Left ventricle myocardium superior (tissue), 1 donor: Measurements from ENCODE around the gene GNAT1. TPM values are rescaled to one million over a fixed set of nuclear protein-coding genes. Genes with fewer than 3 reads are reported as not detected.
"Not testable (repeated sequence)": the region's sequence is repeated elsewhere in the genome, so short reads cannot be mapped to it uniquely, and the experiment has no call there.

Source experiments
- ATAC-seq: fragments of 200-7000 bp; cut with Tn5 transposase; one replicate; pipeline ENCODE4 v1.9.1; 2020; ENCODE audit warnings: mild to moderate bottlenecking, moderate library complexity
- DNase-seq: peaks from one replicate; pipeline ENCODE4 v3.0.0-alpha.2; 2020
- intact Hi-C: fragments of 100-400 bp; cut with micrococcal nuclease; formaldehyde crosslinking; loops from one replicate; pipeline ENCODE4 v1.11.0; 2022
- total RNA-seq: library from RNA; stranded (reverse); fragmentation: NEBNext Ultra II Directional; extraction: Animal tissue kit (Norgen Biotek cat#: 25700); gene quantifications from one replicate; pipeline ENCODE4 v1.2.1, GENCODE V29; 2021
- donor health status: DM: no; HTN: yes; CAD: no; lungs with severe emphysema.

Gene GNAT1
- total RNA-seq, 1 donor from 2014 or later, result not detected

- intact Hi-C loops, result no loop called here
- ATAC-seq (no peak), DNase-seq (no peak)
Measured at GRCh38 chr3:50210510-50211367, 19.3 kb downstream of the GNAT1 start.

- ATAC-seq, intact Hi-C loops, DNase-seq: not testable (repeated sequence)
Measured at GRCh38 chr3:50211368-50211717, 19.9 kb downstream of the GNAT1 start.

- ATAC-seq (no peak), DNase-seq (no peak)
Measured at GRCh38 chr3:50211930-50212329, 20.5 kb downstream of the GNAT1 start.

GRCh38 chr3:50212502-50212901 lies 21.1 kb downstream of the GNAT1 start:
- intact Hi-C loops, result no loop called here
- ATAC-seq, result no peak
- DNase-seq, result no peak

More at GRCh38 chr3:50211930-50212329, 20.5 kb downstream of the GNAT1 start:
- intact Hi-C loops, result no loop called here

- intact Hi-C loops, result no loop called here
- ATAC-seq, result no peak
- no peak for DNase-seq
Measured at GRCh38 chr3:50212971-50213370, 21.6 kb downstream of the GNAT1 start.

- ATAC-seq, result no peak
- intact Hi-C loops, result no loop called here
- no peak for DNase-seq
Measured at GRCh38 chr3:50213373-50213772, 22.0 kb downstream of the GNAT1 start.

GRCh38 chr3:50214824-50215223 lies 23.4 kb downstream of the GNAT1 start:
- ATAC-seq (no peak), DNase-seq (no peak)
- intact Hi-C loops, result no loop called here

GRCh38 chr3:50215529-50215928 lies 24.1 kb downstream of the GNAT1 start:
- ATAC-seq, result no peak
- intact Hi-C loops, result no loop called here
- no peak for DNase-seq

GRCh38 chr3:50217681-50218080 lies 26.3 kb downstream of the GNAT1 start:
- DNase-seq (no peak), ATAC-seq (no peak)
- intact Hi-C loops, result no loop called here

- intact Hi-C loops, result no loop called here
- ATAC-seq (no peak), DNase-seq (no peak)
Measured at GRCh38 chr3:50218448-50218847, 27.0 kb downstream of the GNAT1 start.

GRCh38 chr3:50219285-50219684 lies 27.9 kb downstream of the GNAT1 start:
- intact Hi-C loops, result no loop called here
- ATAC-seq, result no peak
- no peak for DNase-seq

GRCh38 chr3:50220109-50220508 lies 28.7 kb downstream of the GNAT1 start:
- no peak for DNase-seq
- ATAC-seq, result peak; percentile 57

GRCh38 chr3:50221051-50221410 lies 29.6 kb downstream of the GNAT1 start:
- intact Hi-C loops, result no loop called here
- no peak for ATAC-seq
- no peak for DNase-seq

More at GRCh38 chr3:50220109-50220508, 28.7 kb downstream of the GNAT1 start:
- intact Hi-C loops, result no loop called here

- intact Hi-C loops, result no loop called here
- DNase-seq (no peak), ATAC-seq (no peak)
Measured at GRCh38 chr3:50221411-50222168, 30.2 kb downstream of the GNAT1 start.

- ATAC-seq (no peak), DNase-seq (no peak)
- intact Hi-C loops, result no loop called here
Measured at GRCh38 chr3:50222169-50222528, 30.7 kb downstream of the GNAT1 start.

- ATAC-seq (no peak), DNase-seq (no peak)
- intact Hi-C loops, result loop anchor here (5.0 kb wide), 1 partner anchor 32 kb away; the partner anchor contains the start of gene GNAT1
Measured at GRCh38 chr3:50224639-50225038, 33.2 kb downstream of the GNAT1 start.

- ATAC-seq, result peak; percentile 42
- intact Hi-C loops, result loop anchor here (5.0 kb wide), 1 partner anchor 35 kb away; the partner anchor contains the start of gene GNAT1
Measured at GRCh38 chr3:50226888-50227389, 35.5 kb downstream of the GNAT1 start.

GRCh38 chr3:50227390-50228183 lies 36.2 kb downstream of the GNAT1 start:
- intact Hi-C loops, result loop anchor here (5.0 kb wide), 1 partner anchor 35 kb away; the partner anchor contains the start of gene GNAT1
- ATAC-seq (peak; percentile 92), DNase-seq (peak; percentile 97)

More at GRCh38 chr3:50226888-50227389, 35.5 kb downstream of the GNAT1 start:
- no peak for DNase-seq

GRCh38 chr3:50228184-50228763 lies 36.9 kb downstream of the GNAT1 start:
- intact Hi-C loops, result loop anchor here (5.0 kb wide), 1 partner anchor 36 kb away; the partner anchor contains the start of gene GNAT1
- ATAC-seq, DNase-seq: not testable (repeated sequence)
